LHCN-M2 (cell line): ENCODE results near the gene ANKRD2. TPM values are rescaled to one million over a fixed set of nuclear protein-coding genes. Genes with fewer than 3 reads are reported as not detected.
"Not testable (repeated sequence)": the region's sequence is repeated elsewhere in the genome, so short reads cannot be mapped to it uniquely, and the experiment has no call there.

ENCODE experiments used
- DNase-seq: peaks from one replicate; pipeline ENCODE4 v3.0.0-alpha.2; 2012; ENCODE audit warnings: low read depth
- total RNA-seq: library from RNA; depleted of rRNA; stranded (reverse); fragments of >200 nt; gene quantifications from 2 replicates; pipeline ENCODE4 v1.2.3, GENCODE V29; 2014

The ANKRD2 gene
- total RNA-seq, 1 experiment from 2014 or later, result 0.11 TPM

DNA sequence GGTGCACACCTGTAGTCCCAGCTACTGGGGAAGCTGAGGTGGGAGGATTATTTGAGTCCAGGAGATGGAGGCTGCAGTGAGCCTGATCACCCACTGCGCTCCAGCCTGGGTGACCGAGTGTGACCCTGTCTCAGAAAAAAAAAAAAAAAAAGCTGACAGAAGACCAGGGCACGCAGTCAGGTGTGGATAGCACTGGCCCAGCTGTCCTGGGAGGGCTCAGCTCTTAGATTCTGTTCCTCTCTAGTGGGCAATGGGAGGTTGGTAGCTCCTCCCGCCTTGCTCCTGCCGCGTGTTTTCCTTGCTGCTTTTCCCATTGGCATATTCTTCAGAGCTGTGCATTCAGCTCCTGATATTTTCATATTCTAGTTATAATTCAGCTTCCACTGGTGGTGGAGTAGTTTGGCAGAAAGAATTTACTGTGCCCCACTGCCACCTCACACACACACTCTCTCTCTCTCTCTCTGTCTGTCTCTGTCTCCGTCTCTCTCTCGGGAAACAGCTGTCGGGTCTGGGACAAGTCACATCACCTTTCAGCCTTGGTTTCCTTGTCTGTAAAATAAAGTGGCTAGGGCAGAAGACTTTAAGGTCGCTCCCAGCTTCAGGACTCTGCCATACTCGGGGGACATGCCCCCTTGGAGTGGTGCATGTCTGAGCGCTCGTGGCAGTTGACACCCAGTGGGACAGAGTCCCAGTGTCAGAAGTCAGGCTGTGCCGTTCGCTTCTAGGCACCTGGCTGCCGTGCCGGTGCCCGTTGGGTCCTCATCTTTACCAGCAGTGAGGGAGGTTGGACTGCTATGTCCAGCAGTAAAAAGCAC is 25.9 kb upstream of the ANKRD2 start:
- peak; percentile 59 for DNase-seq

DNA sequence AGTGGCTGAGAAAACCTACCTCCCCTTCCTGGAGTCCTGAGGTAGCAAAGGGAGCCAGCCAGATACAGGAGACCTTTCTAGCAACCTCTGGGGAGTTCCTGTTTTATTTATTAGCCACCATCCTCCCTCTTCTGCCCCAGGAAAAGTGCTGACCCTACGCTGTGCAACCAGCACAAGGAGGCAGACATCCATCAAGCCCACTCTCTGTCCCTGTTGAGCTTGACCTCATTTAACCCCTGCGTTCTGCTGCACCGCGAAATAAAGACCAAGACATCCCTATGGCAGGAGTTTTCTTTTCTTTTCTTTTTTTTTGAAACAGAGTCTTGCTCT is 25.3 kb upstream of the ANKRD2 start:
- no peak for DNase-seq

DNA sequence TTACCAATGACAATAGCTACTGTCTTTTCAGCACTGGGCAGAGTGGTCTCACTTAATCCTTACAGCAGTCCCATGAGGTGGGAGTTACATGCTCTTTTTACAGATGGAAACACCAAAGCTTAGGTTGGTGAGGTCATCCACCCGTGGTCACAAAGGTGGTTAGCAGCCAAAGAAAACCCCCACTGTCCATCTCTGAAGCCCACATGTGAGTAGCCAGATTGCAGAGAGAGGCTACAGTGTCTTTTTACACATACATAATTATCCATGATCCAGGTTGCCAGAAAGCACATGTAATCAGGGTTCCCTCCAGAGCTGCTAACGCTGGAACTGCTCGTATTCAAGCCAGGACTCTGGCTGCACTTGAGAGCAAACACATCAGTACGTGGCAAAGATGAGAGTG is 24.6 kb upstream of the ANKRD2 start:
- peak; percentile 49 for DNase-seq

DNA sequence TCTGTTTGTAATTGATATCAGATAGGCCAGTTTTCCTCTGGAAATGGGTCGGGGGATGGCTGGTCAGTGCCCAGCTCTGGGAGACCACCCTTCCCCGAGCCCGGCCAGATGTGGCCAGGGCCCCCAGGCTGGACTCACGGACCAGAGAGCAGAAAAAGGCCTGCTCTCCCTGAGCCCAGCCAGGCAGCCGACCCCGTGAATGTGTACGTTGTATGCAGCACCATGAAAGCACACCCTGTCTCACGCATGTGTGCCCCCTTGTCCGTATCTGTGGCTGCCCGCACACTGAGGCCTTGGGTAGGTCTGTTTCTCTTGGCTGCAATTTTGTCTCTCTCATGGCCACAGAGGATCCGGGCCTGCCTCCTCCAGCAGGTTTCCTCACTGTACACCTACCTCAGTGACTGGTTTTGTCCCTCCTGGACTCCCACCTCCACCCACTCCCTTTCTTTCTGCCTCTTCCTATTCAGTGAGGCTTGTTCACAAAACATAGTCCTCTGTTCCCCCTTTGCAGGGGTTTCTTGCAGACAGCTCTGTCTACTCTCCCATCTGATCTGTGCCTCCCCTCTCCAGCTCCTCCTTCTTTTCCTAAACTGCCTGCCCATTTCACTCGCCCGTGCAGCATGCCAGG is 23.6 kb upstream of the ANKRD2 start:
- no peak for DNase-seq

DNA sequence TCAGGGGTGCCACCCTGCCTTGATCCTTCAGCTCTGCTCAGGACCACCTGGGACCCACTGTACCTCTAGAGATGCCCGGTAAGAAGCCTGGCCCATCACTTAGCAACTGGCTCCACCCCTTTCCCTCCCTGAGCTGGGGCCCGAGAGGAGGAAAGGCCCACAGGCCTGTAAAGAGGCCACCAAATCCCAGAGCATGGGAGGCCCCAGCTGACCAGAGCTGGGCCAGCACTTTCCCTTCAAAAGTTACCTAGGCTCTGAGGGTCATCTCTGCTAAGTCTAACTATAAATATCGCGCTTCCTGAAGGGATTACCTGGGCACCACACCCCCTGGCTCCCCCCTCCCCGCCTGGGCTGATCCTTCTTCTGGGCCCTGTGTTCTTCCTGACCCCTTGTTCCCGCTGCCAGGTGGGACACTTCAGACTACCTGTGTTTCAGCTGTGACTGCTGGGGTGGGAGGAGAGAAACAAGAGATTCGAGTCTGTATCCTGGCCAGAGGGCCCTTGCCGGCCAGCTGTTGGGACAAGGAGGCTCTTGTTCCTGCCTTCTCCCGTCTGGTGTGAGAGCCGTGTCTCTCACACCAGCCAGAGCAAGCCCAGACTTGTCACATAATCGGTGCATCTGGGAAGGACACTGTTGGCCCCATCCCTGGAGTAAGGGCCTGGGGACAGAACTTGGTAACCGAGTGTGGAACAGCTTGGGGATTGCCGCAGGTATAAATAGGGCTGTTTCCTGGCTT is 22.8 kb upstream of the ANKRD2 start:
- DNase-seq, result no peak

DNA sequence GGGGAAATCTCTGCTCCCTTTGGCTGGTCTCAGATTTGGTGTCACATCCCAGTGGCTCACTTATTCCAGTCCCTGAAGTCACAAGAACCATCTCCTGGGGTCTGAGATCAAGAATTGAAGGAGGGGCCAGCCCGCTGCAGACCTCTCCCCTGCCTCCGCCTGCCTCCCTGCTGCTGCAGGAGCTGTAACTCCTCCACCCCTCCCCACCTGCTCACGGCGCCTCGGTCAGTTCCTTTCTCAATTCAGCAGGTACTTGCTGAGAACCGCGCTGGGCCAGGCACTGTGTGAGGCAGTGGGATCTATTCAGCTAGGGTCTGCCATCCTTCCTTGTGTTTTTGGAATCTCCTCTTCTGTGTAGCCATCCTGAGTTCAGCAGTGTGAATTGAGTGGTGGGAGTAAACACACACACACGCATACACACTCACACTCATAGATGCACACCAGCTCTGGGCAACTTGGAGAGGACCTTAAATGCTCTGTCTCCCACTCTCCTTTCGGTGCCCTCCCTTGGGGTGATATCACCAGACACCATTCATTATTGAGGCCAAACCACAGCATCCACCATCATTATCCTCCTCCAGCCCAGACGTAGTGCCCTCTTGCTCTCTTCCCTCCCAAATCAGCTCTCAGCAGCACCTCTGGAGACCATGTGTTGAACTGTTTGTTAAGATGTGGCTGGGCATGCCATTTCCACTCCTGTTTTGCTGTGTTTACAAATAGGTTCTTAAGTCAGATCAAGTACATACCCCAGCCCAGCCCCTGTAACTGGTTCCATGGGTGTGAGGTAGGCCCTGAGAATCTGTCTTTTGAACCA is 22.0 kb upstream of the ANKRD2 start:
- DNase-seq, result no peak

DNA sequence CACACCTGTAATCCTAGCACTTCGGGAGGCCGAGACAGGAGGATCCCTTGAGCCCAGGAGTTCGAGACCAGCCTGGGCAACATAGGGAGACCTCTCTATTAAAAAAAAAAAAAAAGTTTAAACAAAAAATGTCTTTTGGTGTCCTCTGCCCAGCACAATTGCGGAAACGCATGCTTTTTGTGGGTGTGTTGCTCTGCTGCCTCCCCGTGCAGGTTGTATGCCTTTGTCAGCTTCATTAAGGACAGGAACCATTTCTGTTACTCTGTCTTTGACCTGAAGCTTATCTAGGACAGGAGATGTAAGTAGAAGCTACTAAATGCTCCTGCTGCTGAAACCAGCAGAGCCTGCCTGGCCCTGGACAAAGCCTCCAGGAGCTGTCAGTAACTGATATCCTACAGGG is 21.3 kb upstream of the ANKRD2 start:
- DNase-seq, result no peak

DNA sequence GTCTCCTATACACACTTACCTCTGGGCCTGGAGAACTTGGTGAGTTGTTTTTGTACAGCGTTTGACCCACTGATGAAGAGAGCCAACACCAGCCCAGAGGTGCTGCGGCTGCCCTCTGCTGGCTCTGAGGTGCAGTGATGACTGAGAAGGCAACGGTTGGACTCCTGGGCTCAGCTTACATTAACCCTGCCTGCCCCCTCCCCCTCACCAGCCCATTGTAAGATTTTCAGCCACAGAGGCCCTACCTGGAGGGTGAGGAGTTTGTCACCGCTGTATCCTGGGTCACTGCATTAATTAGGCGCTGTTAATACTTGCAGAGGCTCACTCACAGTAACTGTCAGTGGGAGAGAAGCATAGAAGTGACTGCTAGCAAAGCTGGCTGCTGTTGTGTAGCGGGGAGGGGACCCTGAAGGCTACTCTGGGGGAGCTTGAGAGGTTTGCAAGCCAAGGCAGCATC is 19.0 kb upstream of the ANKRD2 start:
- peak; percentile 71 for DNase-seq

DNA sequence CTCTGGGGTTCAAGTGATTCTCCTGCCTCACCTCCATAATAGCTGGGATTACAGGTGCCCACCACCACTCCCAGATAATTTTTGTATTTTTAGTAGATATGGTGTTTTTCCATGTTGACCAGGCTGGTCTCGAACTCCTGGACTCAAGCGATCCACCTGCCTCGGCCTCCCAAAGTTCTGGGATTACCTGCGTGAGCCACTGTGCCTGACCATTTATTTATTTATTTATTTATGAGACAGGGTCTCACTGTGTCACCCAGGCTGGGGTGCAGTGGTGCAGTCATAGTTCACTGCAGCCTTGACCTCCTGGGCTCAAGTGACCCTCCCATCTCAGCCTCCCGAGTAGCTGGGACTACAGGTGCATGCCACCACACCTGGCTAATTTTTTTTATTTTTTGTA is 18.2 kb upstream of the ANKRD2 start:
- not testable (repeated sequence) for DNase-seq

DNA sequence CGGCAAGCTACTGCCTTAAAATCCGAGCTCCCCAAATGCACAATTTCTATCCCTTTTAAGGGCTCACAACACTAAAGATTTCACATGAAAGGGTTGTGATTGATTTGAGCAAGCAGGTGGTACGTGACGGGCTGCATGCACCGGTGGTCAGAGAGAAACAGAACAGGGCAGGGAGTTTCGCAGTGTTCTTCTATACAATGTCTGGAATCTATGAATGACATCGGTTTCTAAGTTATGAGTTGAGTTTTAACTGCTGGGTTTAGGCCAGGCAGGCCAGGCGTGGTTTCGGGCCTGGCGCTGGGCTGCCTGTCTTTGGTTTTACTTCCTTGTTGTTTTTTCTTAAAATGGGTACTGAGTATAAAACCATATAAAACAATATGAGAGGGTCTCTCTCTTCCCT is 17.0 kb upstream of the ANKRD2 start:
- DNase-seq, result not testable (repeated sequence)

DNA sequence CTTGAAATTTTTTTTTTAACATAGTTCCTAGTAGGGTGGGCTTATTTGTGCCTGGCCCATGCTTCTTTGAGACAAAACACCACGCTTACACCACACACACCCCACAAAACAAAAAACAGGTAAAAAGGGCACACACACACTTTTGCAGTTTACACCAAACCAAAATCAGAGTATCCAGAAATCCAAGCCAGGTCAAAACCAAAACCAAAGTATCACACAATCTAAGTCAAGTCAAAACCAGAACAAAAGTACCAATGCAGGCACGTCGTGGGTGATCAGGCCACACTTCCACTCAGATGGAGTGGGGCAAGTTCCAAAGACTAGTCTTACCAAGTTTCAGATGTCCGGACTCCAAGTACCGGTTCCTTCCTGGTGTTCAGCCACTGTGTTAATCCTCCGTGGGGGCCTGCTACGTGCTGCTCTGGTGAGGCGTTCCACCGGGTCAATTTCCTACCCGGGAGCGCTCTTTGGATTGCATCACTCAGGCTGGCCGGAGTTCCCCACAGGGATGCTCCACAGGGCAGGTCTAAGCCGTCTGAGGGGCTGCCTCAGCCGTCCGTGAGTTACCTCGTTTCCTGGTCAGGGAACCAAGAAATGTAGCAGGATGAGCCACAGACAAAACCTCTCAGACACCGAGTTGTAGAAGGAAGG is 11.7 kb upstream of the ANKRD2 start:
- peak; percentile 58 for DNase-seq

DNA sequence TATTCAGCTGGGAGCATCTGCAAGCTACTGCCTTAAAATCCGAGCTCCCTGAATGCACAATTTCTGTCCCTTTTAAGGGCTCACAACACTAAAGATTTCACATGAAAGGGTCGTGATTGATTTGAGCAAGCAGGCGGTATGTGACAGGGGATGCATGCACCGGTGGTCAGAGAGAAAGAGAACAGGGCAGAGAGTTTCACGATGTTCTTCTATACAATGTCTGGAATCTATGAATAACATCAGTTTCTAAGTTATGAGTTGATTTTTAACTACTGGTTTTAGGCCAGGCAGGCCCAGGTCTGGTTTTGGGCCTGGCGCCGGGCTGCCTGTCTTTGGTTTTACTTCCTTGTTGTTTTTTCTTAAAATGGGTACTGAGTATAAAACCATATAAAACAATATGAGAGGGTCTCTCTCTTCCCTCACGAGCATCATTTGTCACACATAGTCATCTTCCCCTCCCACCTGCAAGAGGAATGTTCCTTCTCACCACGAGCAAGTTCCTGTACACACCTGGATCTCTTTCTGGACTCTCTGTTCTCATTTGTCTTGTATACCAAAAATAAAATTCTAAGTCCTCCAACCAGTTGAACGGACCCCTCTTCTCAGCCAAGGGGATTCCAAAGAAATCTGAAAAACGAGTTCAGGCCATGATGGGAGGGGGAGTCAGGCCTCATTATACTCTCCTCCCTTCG is 11.0 kb upstream of the ANKRD2 start:
- not testable (repeated sequence) for DNase-seq

DNA sequence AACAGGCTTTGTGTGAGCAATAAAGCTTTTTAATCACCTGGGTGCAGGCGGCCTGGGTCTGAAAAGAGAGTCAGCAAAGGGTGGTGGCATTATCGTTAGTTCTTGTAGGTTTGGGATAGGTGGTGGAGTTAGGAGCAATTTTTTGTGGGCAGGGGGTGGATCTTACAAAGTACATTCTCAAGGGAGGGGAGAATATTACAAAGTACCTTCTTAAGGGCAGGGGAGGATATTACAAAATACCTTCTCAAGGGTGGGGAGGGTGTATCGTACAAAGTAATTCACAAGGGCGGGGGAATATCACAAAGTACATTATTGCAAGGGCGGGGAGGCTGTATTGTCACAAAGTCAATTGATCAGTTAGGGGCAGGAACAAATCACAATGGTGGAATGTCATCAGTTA is 10.2 kb upstream of the ANKRD2 start:
- not testable (repeated sequence) for DNase-seq

DNA sequence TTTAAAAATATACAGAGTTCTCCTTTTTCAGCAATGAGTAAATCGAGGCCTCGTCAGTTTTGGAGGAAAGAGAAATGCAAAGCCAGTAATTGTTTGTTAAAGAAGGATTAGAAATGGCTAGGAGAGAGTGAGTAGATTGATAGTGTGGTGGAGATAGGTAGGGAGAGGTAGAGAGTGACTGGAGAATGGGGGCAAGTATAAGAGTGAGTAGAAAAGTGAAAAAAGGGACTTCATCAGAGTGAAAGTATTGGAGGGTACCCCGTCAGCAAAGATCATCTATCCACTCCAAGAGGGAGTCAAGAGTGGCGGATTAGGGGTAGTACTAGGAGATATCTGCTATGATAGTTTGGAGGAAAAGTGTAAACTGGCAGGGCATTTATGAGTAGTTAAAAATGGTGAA is 9.2 kb upstream of the ANKRD2 start:
- DNase-seq, result no peak

DNA sequence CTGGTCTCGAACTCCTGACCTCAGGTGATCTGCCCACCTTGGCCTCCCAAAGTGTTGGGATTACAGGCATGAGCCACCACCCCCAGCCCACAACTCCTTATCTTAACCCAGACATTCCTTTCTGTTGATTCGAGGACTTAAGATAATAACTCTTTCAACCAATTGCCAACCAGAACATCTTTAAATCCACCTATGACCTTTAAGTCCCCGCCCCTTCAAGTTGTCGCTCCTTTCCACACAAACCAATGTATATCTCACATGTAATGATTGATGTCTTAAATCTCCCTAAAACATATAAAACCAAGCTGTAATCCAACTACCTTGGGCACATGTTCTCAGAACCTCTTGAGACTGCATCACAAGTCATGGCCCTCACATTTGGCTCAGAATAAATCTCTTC is 7.8 kb upstream of the ANKRD2 start:
- no peak for DNase-seq

DNA sequence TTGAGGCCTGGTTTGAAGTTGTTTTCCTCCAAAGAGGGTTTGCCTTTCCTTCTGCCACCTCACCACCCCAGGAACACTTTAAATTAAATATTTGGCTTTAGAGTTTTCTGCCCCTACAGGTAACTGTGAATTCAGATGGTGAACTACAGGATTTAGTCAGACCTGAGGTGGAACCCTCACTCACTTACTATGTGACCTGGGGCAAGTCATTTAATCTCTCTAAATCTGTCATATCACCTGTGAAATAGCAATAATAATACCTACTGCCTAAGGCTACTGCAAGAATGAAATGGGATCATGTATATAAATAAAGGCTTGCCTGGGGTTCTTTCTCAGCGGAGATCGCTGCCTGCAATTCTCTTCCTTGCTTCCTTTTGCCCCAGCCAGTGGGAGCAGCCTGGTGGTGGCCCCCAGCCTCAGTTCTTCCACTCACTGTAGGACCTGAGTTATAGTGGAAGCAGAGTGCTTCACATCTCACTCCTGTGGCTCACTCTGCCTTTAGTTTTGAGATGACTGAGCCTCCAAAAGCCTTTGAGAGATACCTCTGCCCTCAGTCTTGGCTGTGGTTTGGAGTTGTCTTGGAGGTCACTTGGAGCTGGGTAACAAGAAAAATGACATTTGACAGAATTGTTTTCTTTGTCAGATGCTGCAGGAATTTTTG is 6.1 kb upstream of the ANKRD2 start:
- DNase-seq, result no peak

DNA sequence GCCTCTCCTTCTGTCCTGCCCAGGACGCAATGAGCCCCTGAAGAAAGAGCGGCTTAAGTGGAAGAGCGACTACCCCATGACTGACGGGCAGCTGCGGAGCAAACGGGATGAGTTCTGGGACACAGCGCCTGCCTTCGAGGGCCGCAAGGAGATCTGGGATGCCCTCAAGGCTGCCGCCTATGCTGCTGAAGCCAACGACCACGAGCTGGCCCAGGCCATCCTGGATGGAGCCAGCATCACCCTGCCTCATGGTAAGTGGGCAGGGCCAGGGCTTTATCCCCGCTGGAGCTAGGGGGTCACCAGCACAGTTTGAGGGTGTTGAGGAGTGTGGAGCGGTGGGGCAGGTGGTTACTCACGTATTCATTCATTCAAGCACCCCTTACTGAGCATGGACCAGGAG is 4.7 kb upstream of the ANKRD2 start:
- DNase-seq, result no peak

DNA sequence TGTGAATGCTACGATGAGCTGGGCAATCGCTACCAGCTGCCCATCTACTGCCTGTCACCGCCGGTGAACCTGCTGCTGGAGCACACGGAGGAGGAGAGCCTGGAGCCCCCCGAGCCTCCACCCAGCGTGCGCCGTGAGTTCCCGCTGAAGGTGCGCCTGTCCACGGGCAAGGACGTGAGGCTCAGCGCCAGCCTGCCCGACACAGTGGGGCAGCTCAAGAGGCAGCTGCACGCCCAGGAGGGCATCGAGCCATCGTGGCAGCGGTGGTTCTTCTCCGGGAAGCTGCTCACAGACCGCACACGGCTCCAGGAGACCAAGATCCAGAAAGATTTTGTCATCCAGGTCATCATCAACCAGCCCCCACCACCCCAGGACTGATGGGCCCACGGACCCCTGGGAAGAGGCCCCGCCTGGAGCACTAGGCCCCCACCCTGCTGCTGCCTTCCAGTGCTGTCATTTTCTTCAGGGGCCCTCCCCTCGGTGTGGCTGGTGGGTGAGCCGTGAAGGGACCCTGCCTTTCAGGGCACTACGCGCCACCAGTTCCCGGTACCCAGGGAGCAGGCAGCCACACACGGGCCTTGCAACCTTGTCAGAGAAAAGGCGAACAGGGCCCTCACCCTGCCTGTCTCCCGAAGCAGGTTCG is 2.3 kb upstream of the ANKRD2 start:
- DNase-seq, result no peak

DNA sequence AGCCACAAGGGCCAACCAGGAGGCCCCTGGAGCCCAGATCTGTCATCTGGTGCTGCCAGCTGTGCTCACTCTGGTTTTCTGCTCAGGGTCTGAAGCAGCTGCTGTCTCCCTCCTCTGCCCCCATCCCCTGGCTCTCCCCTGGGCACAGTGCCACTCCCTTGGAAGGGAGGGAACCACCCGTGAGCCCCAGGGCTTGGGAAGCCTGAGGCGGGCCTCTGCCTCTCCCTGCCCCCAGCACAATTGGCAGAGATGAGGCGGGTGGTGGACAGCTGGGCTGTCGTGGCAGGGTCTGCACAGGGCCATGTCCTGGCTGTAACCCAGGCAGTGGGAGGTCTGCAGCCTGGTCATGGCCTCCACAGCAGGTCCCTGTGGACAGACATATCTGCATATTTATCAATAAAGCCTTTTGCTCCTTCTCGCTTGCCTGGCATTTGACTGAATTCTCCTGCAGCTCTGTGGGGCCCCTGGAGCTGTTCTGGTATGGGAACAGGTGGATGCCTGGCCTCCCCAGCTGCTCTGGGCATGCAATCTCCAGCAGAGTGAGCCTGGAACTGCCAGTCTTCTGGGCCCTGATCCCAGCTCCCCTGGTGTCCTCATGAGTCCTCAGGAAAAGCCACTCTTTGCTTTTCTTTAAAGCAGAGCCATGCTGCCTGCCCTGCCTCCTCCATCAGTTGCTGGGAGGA is 1.6 kb upstream of the ANKRD2 start:
- DNase-seq, result peak; percentile 66
